ENCODE data around the gene GHRH. TPM values are rescaled to one million over a fixed set of nuclear protein-coding genes. Genes with fewer than 3 reads are reported as not detected.

GHRH gene
- total RNA-seq, 1 experiment from 2014 or later, result not detected

DNA sequence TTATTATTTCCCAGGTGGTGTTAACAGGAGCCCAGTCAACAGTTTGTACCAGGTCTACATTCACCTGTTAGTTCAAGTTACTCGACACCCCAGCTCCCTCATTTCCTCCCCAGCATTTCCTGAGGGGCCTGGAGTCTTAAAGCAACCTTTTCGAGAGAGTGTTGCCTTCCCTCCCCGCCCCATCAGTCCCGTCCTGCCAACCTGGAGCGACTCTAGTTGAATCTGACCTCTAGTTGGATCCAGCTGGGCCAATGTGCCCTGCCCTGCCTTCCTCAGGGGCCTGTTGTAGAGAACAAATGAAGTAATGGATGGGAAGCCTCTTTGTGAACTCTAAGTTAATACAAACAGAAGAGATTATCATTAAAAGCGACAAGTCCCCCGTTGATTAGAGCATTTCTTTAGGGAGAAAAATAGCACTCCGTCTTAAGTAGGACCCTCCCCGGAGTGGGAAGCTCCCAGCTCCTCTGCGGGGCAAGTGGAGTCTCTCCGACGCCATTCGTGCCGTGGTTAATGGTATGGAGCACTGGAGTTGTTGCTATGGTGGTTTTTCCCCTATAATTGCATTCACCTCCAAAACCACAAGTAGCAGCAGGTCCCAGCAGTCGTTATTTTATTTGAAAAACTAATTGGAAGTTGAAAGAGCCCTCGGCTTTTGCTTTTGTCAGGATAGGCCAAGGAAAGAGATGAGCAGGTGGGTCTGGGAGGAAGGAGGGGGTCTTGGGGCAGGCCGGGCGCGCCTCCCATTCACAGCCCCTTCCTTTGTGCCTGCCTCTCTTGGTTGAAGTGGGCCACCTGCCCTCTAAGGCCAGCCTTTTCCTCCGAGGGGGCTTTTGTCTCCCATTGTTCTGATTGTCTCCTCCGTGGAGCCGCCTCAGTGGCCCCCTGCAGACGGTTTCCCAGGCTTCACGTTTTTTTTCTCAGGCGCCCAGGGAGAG, 16.1 kb downstream of the GHRH start (continued):
- TF ChIP-seq YY1 (IDR thresholded peaks at IDR 0.05; ENCODE audit: extremely low read depth, insufficient replicate concordance, low read depth, low read length), result no peak

DNA sequence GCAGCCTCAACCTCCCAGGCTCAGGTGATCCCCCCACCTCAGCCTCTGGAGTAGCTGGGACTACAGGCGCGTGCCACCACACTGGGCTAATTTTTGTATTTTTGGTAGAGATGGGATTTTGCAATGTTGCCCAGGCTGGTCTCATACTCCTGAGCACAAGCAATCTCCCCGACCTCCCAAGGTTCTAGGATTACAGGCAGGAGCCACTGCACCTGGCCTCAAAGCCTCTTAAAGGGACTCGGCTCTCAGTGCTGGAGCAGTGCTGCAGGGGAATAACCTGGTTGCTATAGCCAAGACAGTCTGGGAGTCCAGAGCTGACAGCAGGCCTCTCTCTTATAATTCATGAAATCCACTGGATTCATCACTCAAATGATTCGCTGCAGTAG, 17.0 kb downstream of the GHRH start:
- Histone ChIP-seq H3K27me3 (ENCODE audit: insufficient read depth, low read length) (no peaks in the 10 kb centered on the region), H4K20me1 (ENCODE audit: insufficient read depth) (no peaks in the 10 kb centered on the region), H3K79me2 (ENCODE audit: insufficient read depth, low read length) (no peaks in the 10 kb centered on the region), H3K4me2 (ENCODE audit: low read length) (no peak overlapping the region), H2AFZ (ENCODE audit: low read depth, low read length, poor library complexity, severe bottlenecking) (no peak overlapping the region), H3K4me1 (ENCODE audit: control insufficient read depth in 1 of 2, insufficient read depth in 2 of 2, low read length in 2 of 2) (no peaks in the 10 kb centered on the region), H3K36me3 (ENCODE audit: control insufficient read depth in 1 of 2, insufficient read depth in 2 of 2, low read length in 2 of 2) (peaks cover 19 to 26% of the 10 kb centered on the region in 2 experiments; a peak in 3 of 4 replicates), H3K9me2 (ENCODE audit: insufficient read depth) (no peaks in the 10 kb centered on the region), H3K9me3 (ENCODE audit: control insufficient read depth in 1 of 2, insufficient read depth in 1 of 2, low read depth in 1 of 2, low read length in 2 of 2) (no peaks in the 10 kb centered on the region), H3K4me3 (replicated peaks in 1 of 2; ENCODE audit: low read depth in 1 of 2, low read length in 2 of 2) (no peak overlapping the region), H3K9ac (ENCODE audit: low read length) (no peak overlapping the region), H3K27ac (ENCODE audit: low read depth, low read length) (no peak overlapping the region)
- ChIA-PET CTCF (no interaction called here), RAD21 (ENCODE audit: low non-redundant PET in 1 of 2, low total read pairs in 2 of 2, uncharacterized antibody in 2 of 2, unreplicated experiment in 2 of 2) (no interaction called here), POLR2A (no interaction called here)
- intact Hi-C loops (cut with micrococcal nuclease), result no loop called here
- no peak for DNase-seq (ENCODE audit: low read depth, low spot score)
- TF ChIP-seq CBX3 (IDR thresholded peaks at IDR 0.05; ENCODE audit: low read depth), result no peak
- no peak for TF ChIP-seq ELF1 (IDR thresholded peaks at IDR 0.05; ENCODE audit: borderline replicate concordance, low read depth)
- no peak for TF ChIP-seq ZFX (IDR thresholded peaks at IDR 0.05)
- no peak for TF ChIP-seq CEBPB (IDR thresholded peaks at IDR 0.05; ENCODE audit: low read depth)
- no peak for TF ChIP-seq SIN3A (IDR thresholded peaks at IDR 0.05; ENCODE audit: low read depth)
- TF ChIP-seq SRF (IDR thresholded peaks at IDR 0.05; ENCODE audit: low read depth), result no peak
- TF ChIP-seq POLR2AphosphoS5 (IDR thresholded peaks at IDR 0.05; ENCODE audit: low read depth, low read length), result no peak
- ATAC-seq, result no peak
- no TSS peak for BruUV-seq (replicated peaks)

All from HCT116 (cell line).